Measurements from ENCODE around the gene FAAP20.

DNA sequence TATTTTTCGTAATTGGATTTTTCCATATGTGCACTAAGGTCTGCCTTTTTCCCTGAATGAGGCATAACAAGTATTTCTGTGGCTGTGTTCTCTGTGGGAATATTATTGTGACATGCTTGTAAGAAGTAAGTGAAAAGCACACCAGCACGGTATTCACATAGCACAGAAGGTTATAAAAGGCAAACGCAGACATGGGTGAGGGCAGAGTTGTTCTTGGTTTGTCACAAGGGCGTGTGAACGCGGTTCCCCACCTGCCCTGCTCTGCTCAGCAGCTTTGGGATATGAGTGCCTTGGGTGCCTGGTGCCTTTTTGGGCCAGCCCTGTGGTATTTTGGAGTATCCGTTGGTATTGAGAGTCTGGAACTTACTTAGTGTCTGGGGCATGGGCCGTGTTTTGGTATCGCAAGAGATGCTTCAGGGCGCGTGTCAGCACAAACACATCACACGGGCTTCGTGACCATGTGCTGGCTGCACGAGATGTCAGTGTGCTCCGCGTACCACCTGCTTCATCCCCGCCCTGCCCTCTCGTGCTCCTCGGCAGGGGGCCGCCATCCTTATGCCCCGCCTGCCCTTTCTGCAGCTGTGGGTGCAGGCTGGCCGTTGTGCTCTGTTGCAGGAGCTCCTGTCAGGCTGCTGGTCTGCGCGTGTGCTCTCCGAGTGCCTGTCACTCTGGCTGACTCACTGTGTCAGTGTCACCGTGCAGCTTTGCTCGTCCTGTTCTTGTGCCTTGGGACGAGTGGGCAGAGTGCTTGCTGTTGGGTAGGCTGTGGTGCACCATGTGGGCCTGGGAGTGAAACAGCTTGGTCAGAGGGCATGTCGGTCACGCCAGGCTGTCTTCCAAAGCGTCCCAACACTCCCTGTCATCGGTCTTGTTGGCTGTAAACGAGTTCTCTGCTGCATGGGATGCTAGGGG, 48.5 kb upstream of the FAAP20 start:
- TF ChIP-seq, protein P1, sequence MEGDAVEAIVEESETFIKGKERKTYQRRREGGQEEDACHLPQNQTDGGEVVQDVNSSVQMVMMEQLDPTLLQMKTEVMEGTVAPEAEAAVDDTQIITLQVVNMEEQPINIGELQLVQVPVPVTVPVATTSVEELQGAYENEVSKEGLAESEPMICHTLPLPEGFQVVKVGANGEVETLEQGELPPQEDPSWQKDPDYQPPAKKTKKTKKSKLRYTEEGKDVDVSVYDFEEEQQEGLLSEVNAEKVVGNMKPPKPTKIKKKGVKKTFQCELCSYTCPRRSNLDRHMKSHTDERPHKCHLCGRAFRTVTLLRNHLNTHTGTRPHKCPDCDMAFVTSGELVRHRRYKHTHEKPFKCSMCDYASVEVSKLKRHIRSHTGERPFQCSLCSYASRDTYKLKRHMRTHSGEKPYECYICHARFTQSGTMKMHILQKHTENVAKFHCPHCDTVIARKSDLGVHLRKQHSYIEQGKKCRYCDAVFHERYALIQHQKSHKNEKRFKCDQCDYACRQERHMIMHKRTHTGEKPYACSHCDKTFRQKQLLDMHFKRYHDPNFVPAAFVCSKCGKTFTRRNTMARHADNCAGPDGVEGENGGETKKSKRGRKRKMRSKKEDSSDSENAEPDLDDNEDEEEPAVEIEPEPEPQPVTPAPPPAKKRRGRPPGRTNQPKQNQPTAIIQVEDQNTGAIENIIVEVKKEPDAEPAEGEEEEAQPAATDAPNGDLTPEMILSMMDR (conservative IDR thresholded peaks at IDR 0.05): no peak
- TF ChIP-seq ZFX (IDR thresholded peaks at IDR 0.05): no peak
